HCT116 (cell line): ENCODE data around the gene FOXP1. TPM values are rescaled to one million over a fixed set of nuclear protein-coding genes. Genes with fewer than 3 reads are reported as not detected.
A peak's percentile ranks its signal among the peaks of the same experiment; 100 is the strongest.

Experiments used
- ATAC-seq: fragments of 200-7000 bp; cut with Tn5 transposase; 2 replicates; pipeline ENCODE4 v1.9.1; 2020; ENCODE audit warnings: mild to moderate bottlenecking, moderate library complexity
- BruUV-seq: library from RNA; stranded (reverse); fragments of 400-500 nt; replicated peaks from 2 replicates; lab custom pipeline; 2021; lab: Mats Ljungman, UMichigan
- CTCF ChIA-PET: fragments of 300-600 bp; sonication (Branson Sonifier 250); formaldehyde crosslinking; loops from one replicate; lab custom pipeline; 2021; ENCODE audit warnings: antibody characterized with exemption; lab: Charles Lee
- POLR2A ChIA-PET: fragments of 300-600, 350-600 bp; sonication (Branson Sonifier 250); formaldehyde crosslinking; loops from one replicate; lab custom pipeline; 2021; ENCODE audit warnings: antibody characterized with exemption; lab: Charles Lee
- RAD21 ChIA-PET, 2 experiments: fragments of 300-600 bp; sonication (Branson Sonifier 250); formaldehyde crosslinking; loops; one replicate each; lab custom pipeline; 2023; ENCODE audit warnings: low total read pairs in 2 of 2; ENCODE audit not compliant: uncharacterized antibody in 2 of 2, unreplicated experiment in 2 of 2, low non-redundant PET in 1 of 2; lab: Charles Lee
- DNase-seq: peaks from one replicate; pipeline ENCODE4 v3.0.0-alpha.2; 2010; ENCODE audit warnings: low read depth, low spot score
- H2AFZ ChIP-seq: fragments of 200-600 bp; shearing (Covaris generic), sonication (generic); 2 replicates; pipeline ENCODE4 v1.6.1; 2017; ENCODE audit warnings: low read depth, mixed run types, mixed read lengths, antibody characterized with exemption, low read length; ENCODE audit not compliant: poor library complexity, severe bottlenecking
- H3K27ac ChIP-seq: 2 replicates; pipeline ENCODE4 v1.5.1; 2012; ENCODE audit warnings: low read depth, low read length
- H3K27me3 ChIP-seq: fragments of 200-600 bp; sonication (generic); 2 replicates; pipeline ENCODE4 v1.6.1; 2016; ENCODE audit warnings: mixed run types, low read length, mixed read lengths; ENCODE audit not compliant: insufficient read depth
- H3K36me3 ChIP-seq, 2 experiments: fragments of 200-500 bp in 1 of 2; fragments of 200-600 bp in 1 of 2; sonication (Bioruptor generic) in 1 of 2; sonication (generic) in 1 of 2; 2 replicates each; pipeline versions ENCODE4 v1.5.1 to v1.6.1; 2014 to 2016; ENCODE audit warnings: low read length in 2 of 2, inconsistent platforms in 1 of 2, mixed read lengths in 1 of 2, mixed run types in 1 of 2; ENCODE audit not compliant: insufficient read depth in 2 of 2, control insufficient read depth in 1 of 2
- H3K4me1 ChIP-seq, 2 experiments: fragments of 200-600 bp in 1 of 2; sonication (generic) in 1 of 2; 2 replicates each; pipeline versions ENCODE4 v1.5.1 to v1.6.1; 2012 to 2017; ENCODE audit warnings: low read length in 2 of 2, inconsistent platforms in 1 of 2, mild to moderate bottlenecking in 1 of 2, mixed read lengths in 1 of 2, mixed run types in 1 of 2, moderate library complexity in 1 of 2; ENCODE audit not compliant: insufficient read depth in 2 of 2, control insufficient read depth in 1 of 2
- H3K4me2 ChIP-seq: fragments of 200-600 bp; sonication (generic); 2 replicates; pipeline ENCODE4 v1.6.1; 2017; ENCODE audit warnings: mixed run types, low read length, mixed read lengths
- H3K4me3 ChIP-seq, 2 experiments: fragments of 200-600 bp in 1 of 2; sonication (generic) in 1 of 2; replicated peaks in 1 of 2; 2 replicates each; pipeline ENCODE4 v1.5.1; 2011 to 2016; ENCODE audit warnings: low read length in 2 of 2, control low read depth in 1 of 2, low read depth in 1 of 2, mild to moderate bottlenecking in 1 of 2, mixed read lengths in 1 of 2, mixed run types in 1 of 2
- H3K79me2 ChIP-seq: fragments of 200-600 bp; sonication (generic); 2 replicates; pipeline ENCODE4 v1.6.1; 2017; ENCODE audit warnings: mild to moderate bottlenecking, mixed run types, low read length, moderate library complexity, mixed read lengths; ENCODE audit not compliant: insufficient read depth
- H3K9ac ChIP-seq: fragments of 200-600 bp; sonication (generic); 2 replicates; pipeline ENCODE4 v1.6.1; 2016; ENCODE audit warnings: low read length, mixed read lengths
- H3K9me2 ChIP-seq: fragments of 200-600 bp; sonication (generic), shearing (Covaris generic); 2 replicates; pipeline ENCODE4 v1.6.1; 2017; ENCODE audit warnings: mixed run types, mild to moderate bottlenecking, moderate library complexity; ENCODE audit not compliant: insufficient read depth
- H3K9me3 ChIP-seq, 2 experiments: fragments of 200-500 bp in 1 of 2; fragments of 200-600 bp in 1 of 2; sonication (Bioruptor generic) in 1 of 2; sonication (generic) in 1 of 2; 2 replicates each; pipeline ENCODE4 v1.6.1; 2014 to 2017; ENCODE audit warnings: low read length in 2 of 2, mixed read lengths in 2 of 2, inconsistent platforms in 1 of 2, low read depth in 1 of 2, mild to moderate bottlenecking in 1 of 2, mixed run types in 1 of 2, moderate library complexity in 1 of 2; ENCODE audit not compliant: control insufficient read depth in 1 of 2, insufficient read depth in 1 of 2
- H4K20me1 ChIP-seq: fragments of 200-600 bp; sonication (generic), shearing (Covaris generic); 2 replicates; pipeline ENCODE4 v1.6.1; 2017; ENCODE audit warnings: mixed run types, mild to moderate bottlenecking, moderate library complexity; ENCODE audit not compliant: insufficient read depth
- ELF1 ChIP-seq: IDR thresholded peaks from 2 replicates; pipeline ENCODE4 v1.6.1; 2012; ENCODE audit warnings: low read depth, borderline replicate concordance
- FOSL1 ChIP-seq: IDR thresholded peaks from 2 replicates; pipeline ENCODE4 v1.6.1; 2012; ENCODE audit warnings: low read depth
- MAX ChIP-seq: IDR thresholded peaks from 2 replicates; pipeline ENCODE4 v1.6.1; 2012
- POLR2A ChIP-seq: IDR thresholded peaks from 2 replicates; pipeline ENCODE4 v1.7.0; 2011; ENCODE audit warnings: borderline replicate concordance; ENCODE audit not compliant: insufficient read depth, insufficient read length; ENCODE audit errors: extremely low read depth
- RAD21 ChIP-seq: IDR thresholded peaks from 2 replicates; pipeline ENCODE4 v1.6.1; 2012; ENCODE audit warnings: low read depth, mild to moderate bottlenecking
- SP1 ChIP-seq: IDR thresholded peaks from 2 replicates; pipeline ENCODE4 v1.6.1; 2012; ENCODE audit warnings: low read depth
- SRF ChIP-seq: IDR thresholded peaks from 2 replicates; pipeline ENCODE4 v1.6.1; 2012; ENCODE audit warnings: low read depth
- YY1 ChIP-seq: IDR thresholded peaks from 2 replicates; pipeline ENCODE4 v1.6.1; 2011; ENCODE audit warnings: low read length, low read depth, moderate library complexity, mild to moderate bottlenecking; ENCODE audit not compliant: insufficient replicate concordance; ENCODE audit errors: extremely low read depth
- ZNF274 ChIP-seq: fragments of 200-500 bp; sonication (Bioruptor generic); IDR thresholded peaks from 2 replicates; pipeline ENCODE4 v1.6.1; 2014; ENCODE audit warnings: mild to moderate bottlenecking, low read depth, low read length, inconsistent platforms
- intact Hi-C: fragments of 100-400 bp; cut with micrococcal nuclease; formaldehyde crosslinking; loops from 2 replicates; pipeline ENCODE4 v1.10.0; 2022
- total RNA-seq: library from RNA; stranded (reverse); gene quantifications from one replicate; pipeline ENCODE4 v1.2.1, GENCODE V29; 2021; ENCODE audit not compliant: unreplicated experiment

Gene FOXP1
- total RNA-seq, 1 experiment from 2014 or later, result 11.4 TPM

DNA sequence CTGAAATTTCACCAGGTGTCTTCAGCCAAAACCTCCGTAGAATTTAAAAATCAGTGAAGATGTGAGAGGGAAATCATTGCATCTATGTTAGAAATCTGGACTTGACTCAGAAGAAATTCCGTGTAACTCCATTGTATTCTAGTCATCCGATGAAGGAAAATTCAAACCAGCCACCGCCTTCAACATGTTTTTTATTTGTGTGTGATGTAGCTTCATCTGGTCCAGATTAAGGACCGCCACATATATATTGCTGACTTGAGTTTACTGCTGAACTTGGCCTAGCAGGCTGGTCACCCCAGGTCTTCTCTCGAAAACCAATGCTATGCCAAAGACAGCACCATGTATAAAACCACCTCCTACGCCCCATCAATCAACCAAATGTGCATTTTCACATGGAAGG lies 120.9 kb downstream of the FOXP1 start:
- Histone ChIP-seq H3K4me1 (peaks cover 0 to 16% of the 10 kb centered on the region in 2 experiments; a peak in 2 of 4 replicates), H3K36me3 (no peaks in the 10 kb centered on the region), H3K27me3 (no peaks in the 10 kb centered on the region), H3K4me3 (no peak overlapping the region), H3K4me2 (peak overlapping the region; percentile 37), H3K9me2 (no peaks in the 10 kb centered on the region), H3K27ac (no peak overlapping the region), H2AFZ (no peak overlapping the region), H4K20me1 (no peaks in the 10 kb centered on the region), H3K79me2 (no peaks in the 10 kb centered on the region), H3K9me3 (no peaks in the 10 kb centered on the region), H3K9ac (no peak overlapping the region)
- ATAC-seq (no peak), DNase-seq (no peak)
- POLR2A ChIA-PET, result no interaction called here
- no TSS peak for BruUV-seq
- TF ChIP-seq SRF (no peak), RAD21 (no peak), MAX (no peak), ELF1 (no peak), ZNF274 (no peak), YY1 (no peak), SP1 (no peak), FOSL1 (no peak)
- RAD21 ChIA-PET, result no interaction called here
- CTCF ChIA-PET, result no interaction called here
- intact Hi-C loops, result no loop called here

DNA sequence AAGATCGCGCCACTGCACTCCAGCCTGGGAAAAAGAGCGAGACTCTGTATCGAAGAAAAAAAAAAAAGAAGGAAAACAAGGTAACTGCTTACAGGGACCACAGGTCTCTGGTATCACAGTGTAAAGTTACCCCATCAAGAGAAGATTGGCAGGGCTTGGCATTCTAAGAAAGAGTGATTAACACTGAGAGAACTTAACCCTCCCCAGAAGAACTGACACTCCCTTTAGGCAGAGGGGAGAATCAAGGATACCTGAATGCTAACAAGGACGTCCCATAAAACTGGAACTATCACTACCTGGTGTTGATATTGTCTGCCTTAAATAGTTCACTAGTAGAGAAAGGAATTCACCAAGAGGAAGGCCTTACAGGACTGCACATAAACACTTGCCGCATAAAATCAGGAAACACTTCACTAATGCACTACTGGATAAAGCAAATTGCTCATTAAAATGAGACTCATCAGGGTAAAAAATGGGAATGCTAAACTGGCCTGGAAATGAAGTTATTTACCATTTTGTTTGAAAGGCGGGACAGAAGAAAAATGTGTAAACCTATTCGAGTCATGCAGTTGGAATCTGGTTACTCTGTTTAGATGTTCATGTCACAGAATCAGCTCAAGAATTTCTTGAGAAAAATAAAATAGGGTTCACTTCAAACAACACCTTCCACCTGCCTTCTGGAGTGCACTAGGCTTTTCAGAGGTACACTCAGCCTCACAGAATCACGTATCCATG lies 121.6 kb downstream of the FOXP1 start:
- no peak overlapping the region for H3K4me3 ChIP-seq
- no peaks in the 10 kb centered on the region for H3K9me2 ChIP-seq
- ChIA-PET CTCF (no interaction called here), RAD21 (no interaction called here), POLR2A (no interaction called here)
- H3K27ac ChIP-seq, result no peak overlapping the region
- H3K9ac ChIP-seq, result no peak overlapping the region
- H3K79me2 ChIP-seq, result no peaks in the 10 kb centered on the region
- intact Hi-C loops, result no loop called here
- DNase-seq, result no peak
- peak; percentile 30; the same call in 1 of the 2 replicates for ATAC-seq
- TF ChIP-seq POLR2A (no peak), RAD21 (no peak)
- BruUV-seq, result no TSS peak
- H3K4me2 ChIP-seq, result peak overlapping the region; percentile 37
- no peak overlapping the region for H2AFZ ChIP-seq
- no peaks in the 10 kb centered on the region for H4K20me1 ChIP-seq
- H3K9me3 ChIP-seq, result no peaks in the 10 kb centered on the region
- no peaks in the 10 kb centered on the region for H3K27me3 ChIP-seq
- H3K4me1 ChIP-seq, result peaks cover 0 to 16% of the 10 kb centered on the region in 2 experiments; a peak in 2 of 4 replicates
- H3K36me3 ChIP-seq, result no peaks in the 10 kb centered on the region
